Astrocyte (in vitro differentiated cells and primary cell): Measurements from ENCODE around the gene NCBP2L. TPM values are rescaled to one million over a fixed set of nuclear protein-coding genes. Genes with fewer than 3 reads are reported as not detected.
A peak's percentile ranks its signal among the peaks of the same experiment; 100 is the strongest.

Experiments used
- DNase-seq: peaks from one replicate; pipeline ENCODE4 v3.0.0-alpha.2; 2010; ENCODE audit warnings: low read depth
- FAIRE-seq: peaks from 2 replicates; lab custom pipeline; 2011; peaks lifted over from hg19 to GRCh38; lab: Jason Lieb, UNC
- H2AFZ ChIP-seq: 2 replicates; pipeline ENCODE4 v1.6.0; 2012; ENCODE audit warnings: low read depth, low read length, inconsistent platforms
- H3K27ac ChIP-seq: 2 replicates; pipeline ENCODE4 v1.5.1; 2011; ENCODE audit warnings: low read depth, low read length, inconsistent platforms
- H3K27me3 ChIP-seq: 2 replicates; pipeline ENCODE4 v1.6.0; 2011; ENCODE audit warnings: low read length, inconsistent platforms; ENCODE audit not compliant: insufficient read depth
- H3K36me3 ChIP-seq: 2 replicates; pipeline ENCODE4 v1.5.1; 2011; ENCODE audit warnings: low read length, inconsistent platforms; ENCODE audit not compliant: insufficient read depth
- H3K4me1 ChIP-seq: 2 replicates; pipeline ENCODE4 v1.5.1; 2011; ENCODE audit warnings: low read length, inconsistent platforms; ENCODE audit not compliant: insufficient read depth
- H3K4me2 ChIP-seq: 2 replicates; pipeline ENCODE4 v1.6.0; 2012; ENCODE audit warnings: low read length, inconsistent platforms
- H3K4me3 ChIP-seq: 2 replicates; pipeline ENCODE4 v1.5.1; 2011; ENCODE audit warnings: low read depth, mild to moderate bottlenecking, low read length, inconsistent platforms; ENCODE audit not compliant: insufficient read depth
- H3K79me2 ChIP-seq: 2 replicates; pipeline ENCODE4 v1.6.0; 2012; ENCODE audit warnings: mild to moderate bottlenecking, low read length, inconsistent platforms; ENCODE audit not compliant: insufficient read depth
- H3K9ac ChIP-seq: 2 replicates; pipeline ENCODE4 v1.6.0; 2012; ENCODE audit warnings: mild to moderate bottlenecking, low read length, inconsistent platforms
- H3K9me3 ChIP-seq: 2 replicates; pipeline ENCODE4 v1.5.1; 2012; ENCODE audit warnings: low read depth, mild to moderate bottlenecking, low read length, inconsistent platforms; ENCODE audit not compliant: insufficient read depth
- H4K20me1 ChIP-seq: 2 replicates; pipeline ENCODE4 v1.6.0; 2012; ENCODE audit warnings: low read length, inconsistent platforms; ENCODE audit not compliant: insufficient read depth
- H3K27ac Mint-ChIP-seq: one replicate; pipeline ENCODE4 v1.8.0; 2021; ENCODE audit warnings: mild to moderate bottlenecking, mixed read lengths; ENCODE audit not compliant: unreplicated experiment
- H3K27me3 Mint-ChIP-seq: one replicate; pipeline ENCODE4 v1.8.0; 2021; ENCODE audit warnings: low read depth, mixed read lengths; ENCODE audit not compliant: unreplicated experiment
- H3K36me3 Mint-ChIP-seq: one replicate; pipeline ENCODE4 v1.8.0; 2021; ENCODE audit warnings: low read depth, mixed read lengths; ENCODE audit not compliant: unreplicated experiment
- H3K4me1 Mint-ChIP-seq: one replicate; pipeline ENCODE4 v1.8.0; 2021; ENCODE audit warnings: low read depth, mixed read lengths; ENCODE audit not compliant: unreplicated experiment
- H3K4me3 Mint-ChIP-seq: one replicate; pipeline ENCODE4 v1.8.0; 2021; ENCODE audit warnings: mild to moderate bottlenecking, moderate library complexity, mixed read lengths; ENCODE audit not compliant: unreplicated experiment
- H3K9me3 Mint-ChIP-seq: one replicate; pipeline ENCODE4 v1.8.0; 2021; ENCODE audit warnings: mild to moderate bottlenecking, mixed read lengths; ENCODE audit not compliant: unreplicated experiment
- CTCF ChIP-seq: IDR thresholded peaks from 2 replicates; pipeline ENCODE4 v1.5.1; 2011; ENCODE audit warnings: low read depth, mild to moderate bottlenecking, inconsistent platforms, low read length, moderate library complexity; ENCODE audit not compliant: insufficient read depth
- EZH2 ChIP-seq: IDR thresholded peaks from 2 replicates; pipeline ENCODE4 v1.6.1; 2012; ENCODE audit warnings: mild to moderate bottlenecking, low read length, inconsistent platforms; ENCODE audit not compliant: insufficient read depth
- total RNA-seq: library from RNA; stranded (reverse); gene quantifications from 2 replicates; pipeline ENCODE4 v1.2.1, GENCODE V29; 2021

The NCBP2L gene
- total RNA-seq, 1 donor from 2014 or later, result not detected

- Histone ChIP-seq H3K27ac (no peak overlapping the region), H3K79me2 (no peaks in the 10 kb centered on the region), H3K4me2 (no peak overlapping the region), H3K9me3 (no peaks in the 10 kb centered on the region), H3K27me3 (no peaks in the 10 kb centered on the region), H4K20me1 (no peaks in the 10 kb centered on the region), H3K4me1 (peaks cover 6% of the 10 kb centered on the region), H3K36me3 (no peaks in the 10 kb centered on the region), H3K9ac (no peak overlapping the region), H3K4me3 (no peak overlapping the region), H2AFZ (no peak overlapping the region)
- H3K27me3 Mint-ChIP-seq, result no peaks in the 10 kb centered on the region
- no peak overlapping the region for H3K4me3 Mint-ChIP-seq
- H3K4me1 Mint-ChIP-seq, result peaks cover 28% of the 10 kb centered on the region
- FAIRE-seq (no peak), DNase-seq (no peak)
- H3K27ac Mint-ChIP-seq, result no peak overlapping the region
- H3K36me3 Mint-ChIP-seq, result no peaks in the 10 kb centered on the region
- H3K9me3 Mint-ChIP-seq, result no peaks in the 10 kb centered on the region
- TF ChIP-seq CTCF (no peak), EZH2 (no peak)
Measured at GRCh38 chrX:107730298-107730655, 47.3 kb upstream of the NCBP2L start.

DNA sequence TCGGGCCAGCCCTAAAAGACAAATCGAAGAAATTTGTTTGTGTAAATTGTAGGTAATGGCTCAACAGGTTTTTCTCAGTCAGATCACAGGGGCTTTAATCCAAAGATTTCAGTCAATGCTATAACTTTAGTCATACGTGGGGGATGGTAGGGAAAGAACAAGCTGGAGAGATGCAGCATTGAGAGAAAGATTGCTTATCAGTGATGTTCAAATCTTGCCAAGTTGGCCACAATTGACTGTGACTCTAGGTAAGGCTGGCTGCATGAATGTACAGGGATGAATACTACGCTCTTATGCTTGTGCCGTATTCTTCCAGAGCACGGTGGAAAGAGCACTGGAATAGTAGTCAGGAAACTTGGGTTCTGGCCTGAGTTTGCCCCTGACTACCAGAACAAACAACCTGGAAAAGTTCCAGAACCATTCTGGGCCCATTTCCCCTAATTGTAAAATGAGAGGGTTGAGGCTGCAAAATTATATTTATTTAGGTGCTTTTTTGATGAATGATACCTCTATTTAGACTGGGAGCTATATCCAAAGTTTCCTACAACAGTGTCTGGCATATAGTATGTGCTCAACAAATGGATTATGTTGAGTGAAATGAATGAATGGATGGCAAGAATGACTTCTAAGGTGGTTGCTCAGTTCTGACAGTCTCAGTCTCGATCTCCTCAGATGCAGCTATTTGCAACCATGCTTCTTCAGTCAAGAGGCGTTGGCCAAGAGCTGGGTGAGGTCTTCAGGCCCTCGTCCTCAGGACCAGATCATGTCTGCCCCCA is 46.4 kb upstream of the NCBP2L start:
- Histone ChIP-seq H3K36me3 (no peaks in the 10 kb centered on the region), H3K9me3 (no peaks in the 10 kb centered on the region), H3K9ac (no peak overlapping the region), H4K20me1 (no peaks in the 10 kb centered on the region), H3K27me3 (no peaks in the 10 kb centered on the region), H3K79me2 (no peaks in the 10 kb centered on the region), H3K4me2 (peak overlapping the region; percentile 57), H3K27ac (no peak overlapping the region), H3K4me3 (no peak overlapping the region), H3K4me1 (peaks cover 6% of the 10 kb centered on the region), H2AFZ (no peak overlapping the region)
- peaks cover 27% of the 10 kb centered on the region for H3K4me1 Mint-ChIP-seq
- FAIRE-seq (peak; percentile 32), DNase-seq (peak; percentile 56)
- H3K27me3 Mint-ChIP-seq, result no peaks in the 10 kb centered on the region
- peak overlapping the region; percentile 53 for H3K27ac Mint-ChIP-seq
- H3K36me3 Mint-ChIP-seq, result no peaks in the 10 kb centered on the region
- H3K9me3 Mint-ChIP-seq, result no peaks in the 10 kb centered on the region
- no peak overlapping the region for H3K4me3 Mint-ChIP-seq
- no peak for TF ChIP-seq EZH2
- no peak for TF ChIP-seq CTCF
